GM06990 (cell line): ENCODE measurements around the gene TRIM69.
"Not testable (repeated sequence)": the region's sequence is repeated elsewhere in the genome, so short reads cannot be mapped to it uniquely, and the experiment has no call there.

Source experiments
- DNase-seq: peaks from one replicate; pipeline ENCODE4 v3.0.0-alpha.2; 2011; ENCODE audit not compliant: insufficient read length; ENCODE audit errors: extremely low read depth
- H3K27me3 ChIP-seq: replicated peaks from 2 replicates; pipeline ENCODE4 v1.6.0; 2011; ENCODE audit warnings: low read length; ENCODE audit not compliant: control insufficient read depth, insufficient read depth
- H3K36me3 ChIP-seq: 2 replicates; pipeline ENCODE4 v1.5.1; 2011; ENCODE audit warnings: low read length; ENCODE audit not compliant: control insufficient read depth, insufficient read depth
- H3K4me3 ChIP-seq: replicated peaks from 2 replicates; pipeline ENCODE4 v1.5.1; 2011; ENCODE audit warnings: low read depth, mild to moderate bottlenecking, control low read depth, low read length
- TF ChIP-seq, protein P1 (sequence below): IDR thresholded peaks from 2 replicates; pipeline ENCODE4 v1.5.1; 2011; ENCODE audit warnings: low read length, control low read depth, mild to moderate bottlenecking, inconsistent platforms; ENCODE audit not compliant: insufficient read depth, poor library complexity, severe bottlenecking

The TRIM69 gene

DNA sequence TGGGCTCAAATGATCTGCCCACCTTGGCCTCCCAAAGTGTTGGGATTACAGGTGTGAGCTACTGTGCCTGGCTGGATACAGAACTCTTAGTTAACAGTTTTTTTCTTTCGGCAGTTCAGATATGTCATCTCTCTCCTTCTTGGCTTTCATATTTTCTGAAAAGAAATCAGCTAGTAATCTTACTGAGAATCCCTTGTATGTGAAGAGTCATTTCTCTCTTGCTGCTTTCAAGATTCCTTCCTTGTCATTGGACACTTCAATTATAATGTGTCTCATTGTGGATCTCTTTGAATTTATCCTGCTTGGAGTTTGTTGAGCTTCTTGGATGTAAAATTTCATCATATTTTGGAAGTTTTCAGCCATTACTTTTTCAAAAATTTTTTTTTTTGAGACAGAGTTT, 17.0 kb downstream of the TRIM69 start:
- H3K27me3 ChIP-seq = no peaks in the 10 kb centered on the region
- no peak for DNase-seq
- H3K4me3 ChIP-seq = no peak overlapping the region
- no peaks in the 10 kb centered on the region; the same call in 1 of the 2 replicates for H3K36me3 ChIP-seq
- TF ChIP-seq, protein P1, sequence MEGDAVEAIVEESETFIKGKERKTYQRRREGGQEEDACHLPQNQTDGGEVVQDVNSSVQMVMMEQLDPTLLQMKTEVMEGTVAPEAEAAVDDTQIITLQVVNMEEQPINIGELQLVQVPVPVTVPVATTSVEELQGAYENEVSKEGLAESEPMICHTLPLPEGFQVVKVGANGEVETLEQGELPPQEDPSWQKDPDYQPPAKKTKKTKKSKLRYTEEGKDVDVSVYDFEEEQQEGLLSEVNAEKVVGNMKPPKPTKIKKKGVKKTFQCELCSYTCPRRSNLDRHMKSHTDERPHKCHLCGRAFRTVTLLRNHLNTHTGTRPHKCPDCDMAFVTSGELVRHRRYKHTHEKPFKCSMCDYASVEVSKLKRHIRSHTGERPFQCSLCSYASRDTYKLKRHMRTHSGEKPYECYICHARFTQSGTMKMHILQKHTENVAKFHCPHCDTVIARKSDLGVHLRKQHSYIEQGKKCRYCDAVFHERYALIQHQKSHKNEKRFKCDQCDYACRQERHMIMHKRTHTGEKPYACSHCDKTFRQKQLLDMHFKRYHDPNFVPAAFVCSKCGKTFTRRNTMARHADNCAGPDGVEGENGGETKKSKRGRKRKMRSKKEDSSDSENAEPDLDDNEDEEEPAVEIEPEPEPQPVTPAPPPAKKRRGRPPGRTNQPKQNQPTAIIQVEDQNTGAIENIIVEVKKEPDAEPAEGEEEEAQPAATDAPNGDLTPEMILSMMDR = no peak

DNA sequence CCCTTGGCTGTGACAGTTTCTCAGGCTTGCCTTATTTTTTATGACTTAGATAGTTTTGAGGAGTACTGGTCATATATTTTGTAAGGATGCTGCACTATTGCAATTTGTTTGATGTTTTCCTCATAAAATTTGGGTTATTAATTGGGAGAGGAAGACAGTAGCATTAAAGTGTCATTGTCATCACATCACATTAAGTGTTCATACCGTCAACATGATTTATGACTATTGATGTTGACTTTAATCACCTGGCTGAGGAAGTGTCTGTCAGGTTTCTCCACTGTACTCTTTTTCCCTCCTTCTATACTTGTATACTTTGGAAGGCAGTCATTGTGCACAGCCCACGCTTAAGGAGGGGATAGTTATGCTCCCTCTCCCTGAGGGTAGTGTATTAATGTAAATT, 26.9 kb downstream of the TRIM69 start:
- Histone ChIP-seq H3K27me3 (no peaks in the 10 kb centered on the region), H3K36me3 (peaks cover 5% of the 10 kb centered on the region), H3K4me3 (no peak overlapping the region)
- no peak for DNase-seq
- TF ChIP-seq, protein P1 = no peak

DNA sequence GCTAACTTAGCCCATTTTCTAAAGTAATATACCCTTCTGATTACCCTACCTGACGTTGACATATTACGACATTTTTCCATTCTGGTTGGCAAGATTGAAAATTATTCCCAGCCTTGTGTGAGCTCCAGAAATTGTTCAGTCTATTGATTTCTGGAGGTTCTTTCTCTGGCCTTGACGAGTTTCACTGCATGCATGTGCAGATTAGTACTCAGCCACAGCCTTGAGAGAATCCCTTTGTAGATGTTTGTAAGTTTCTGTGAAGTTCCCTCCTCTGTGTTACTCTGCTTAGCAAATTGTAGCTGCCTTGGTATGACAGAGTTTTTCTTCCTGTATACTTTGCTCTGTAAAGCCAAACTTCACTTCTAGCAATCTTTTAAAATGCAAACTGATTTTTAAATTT, 27.5 kb downstream of the TRIM69 start:
- TF ChIP-seq, protein P1 = no peak
- peaks cover 5% of the 10 kb centered on the region for H3K36me3 ChIP-seq

DNA sequence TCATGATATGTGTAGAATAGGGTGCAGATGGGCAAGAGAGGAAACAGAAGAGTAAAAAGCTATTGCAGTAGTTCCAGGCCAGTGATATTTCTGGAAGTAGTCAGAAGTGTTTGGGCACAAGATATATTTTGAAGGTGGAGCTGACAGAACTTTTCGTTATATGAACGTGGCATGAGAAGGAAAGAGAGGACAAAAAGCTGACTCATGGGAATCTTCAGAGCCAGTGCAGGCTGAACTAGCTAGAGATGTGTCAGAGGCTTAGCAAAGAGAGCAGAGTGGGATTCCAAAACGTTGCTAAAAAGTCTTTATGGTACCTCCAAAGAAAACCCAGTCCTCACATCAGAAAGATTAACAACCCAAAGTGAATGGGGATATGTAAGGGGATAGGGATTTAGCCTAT, 28.7 kb downstream of the TRIM69 start:
- peaks cover 5% of the 10 kb centered on the region for H3K36me3 ChIP-seq
- TF ChIP-seq, protein P1 = no peak
- no peak overlapping the region for H3K4me3 ChIP-seq
- DNase-seq = no peak
- H3K27me3 ChIP-seq = no peaks in the 10 kb centered on the region

More for the DNA sequence above, 27.5 kb downstream of the TRIM69 start:
- no peak for DNase-seq
- Histone ChIP-seq H3K4me3 (no peak overlapping the region), H3K27me3 (no peaks in the 10 kb centered on the region)

DNA sequence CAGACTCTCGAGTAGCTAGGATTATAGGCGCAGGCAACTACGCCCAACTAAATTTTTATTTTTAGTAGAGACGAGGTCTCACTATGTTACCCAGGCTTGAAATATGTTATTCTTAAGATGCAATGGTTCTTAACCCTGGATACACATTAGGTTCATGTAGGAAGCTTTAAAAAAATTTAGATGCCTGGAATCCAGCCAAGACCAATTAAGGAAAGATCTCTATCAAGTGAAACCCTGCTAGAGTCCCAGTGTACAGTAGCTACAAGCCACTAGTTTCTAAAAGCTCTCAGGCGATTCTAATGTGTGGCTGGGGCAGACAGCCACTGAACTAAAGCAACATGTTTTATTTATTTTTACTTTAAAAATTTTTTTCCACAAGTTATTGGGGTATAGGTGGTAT, 33.2 kb downstream of the TRIM69 start:
- TF ChIP-seq, protein P1 = no peak
- no peak overlapping the region for H3K4me3 ChIP-seq
- no peaks in the 10 kb centered on the region for H3K27me3 ChIP-seq
- peaks cover 5% of the 10 kb centered on the region for H3K36me3 ChIP-seq
- no peak for DNase-seq

DNA sequence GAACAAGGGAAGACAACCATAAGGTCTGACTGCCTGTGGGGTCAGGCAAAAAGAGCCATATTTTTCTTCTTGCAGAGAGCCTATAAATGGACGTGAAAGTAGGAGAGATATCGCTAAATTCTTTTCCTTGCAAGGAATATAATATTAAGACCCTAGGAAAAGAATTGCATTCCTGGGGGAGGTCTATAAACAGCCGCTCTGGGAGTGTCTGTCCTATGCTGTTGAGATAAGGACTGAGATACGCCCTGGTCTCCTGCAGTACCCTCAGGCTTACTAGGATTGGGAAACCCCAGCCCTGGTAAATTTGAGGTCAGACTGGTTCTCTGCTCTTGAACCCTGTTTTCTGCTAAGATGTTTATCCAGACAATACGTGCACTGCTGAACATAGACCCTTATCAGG, 34.4 kb downstream of the TRIM69 start:
- DNase-seq = not testable (repeated sequence)

More for the DNA sequence above, 34.4 kb downstream of the TRIM69 start:
- not testable (repeated sequence) for H3K27me3 ChIP-seq, H3K36me3 ChIP-seq, H3K4me3 ChIP-seq
